ENCODE data around the gene LMNA.

Gene LMNA

GRCh38 chr1:156157966-156158365 is 43.5 kb downstream of the LMNA start:
- DNase-seq (ENCODE audit: low read depth, low spot score) = no peak
- in situ Hi-C loops (cut with HindIII; ENCODE audit: low sequenced_read_pairs) = no loop called here
- no peak overlapping the region for H3K4me3 ChIP-seq (ENCODE audit: low read depth, low read length)
- TF ChIP-seq CTCF (IDR thresholded peaks at IDR 0.05; ENCODE audit: low read depth, low read length) = no peak

GRCh38 chr1:156160000-156160742 is 45.7 kb downstream of the LMNA start:
- in situ Hi-C loops (cut with HindIII; ENCODE audit: low sequenced_read_pairs) = no loop called here
- no peak for DNase-seq (ENCODE audit: low read depth, low spot score)
- peak overlapping the region; percentile 32 for H3K4me3 ChIP-seq (ENCODE audit: low read depth, low read length)
- TF ChIP-seq CTCF (IDR thresholded peaks at IDR 0.05; ENCODE audit: low read depth, low read length) = no peak

GRCh38 chr1:156160743-156161171 is 46.2 kb downstream of the LMNA start:
- peak overlapping the region; percentile 32 for H3K4me3 ChIP-seq (ENCODE audit: low read depth, low read length)
- DNase-seq (ENCODE audit: low read depth, low spot score) = peak; percentile 74
- no peak for TF ChIP-seq CTCF (IDR thresholded peaks at IDR 0.05; ENCODE audit: low read depth, low read length)
- in situ Hi-C loops (cut with HindIII; ENCODE audit: low sequenced_read_pairs) = no loop called here

- in situ Hi-C loops (cut with HindIII; ENCODE audit: low sequenced_read_pairs) = no loop called here
- no peak overlapping the region for H3K4me3 ChIP-seq (ENCODE audit: low read depth, low read length)
- no peak for TF ChIP-seq CTCF (IDR thresholded peaks at IDR 0.05; ENCODE audit: low read depth, low read length)
- no peak for DNase-seq (ENCODE audit: low read depth, low spot score)
Observed at GRCh38 chr1:156162430-156163037, 48.0 kb downstream of the LMNA start.

- no peak overlapping the region for H3K4me3 ChIP-seq (ENCODE audit: low read depth, low read length)
- no peak for DNase-seq (ENCODE audit: low read depth, low spot score)
- TF ChIP-seq CTCF (IDR thresholded peaks at IDR 0.05; ENCODE audit: low read depth, low read length) = no peak
- in situ Hi-C loops (cut with HindIII; ENCODE audit: low sequenced_read_pairs) = no loop called here
Observed at GRCh38 chr1:156163712-156164111, 49.2 kb downstream of the LMNA start.

- TF ChIP-seq CTCF (IDR thresholded peaks at IDR 0.05; ENCODE audit: low read depth, low read length) = no peak
- no peak for DNase-seq (ENCODE audit: low read depth, low spot score)
- H3K4me3 ChIP-seq (ENCODE audit: low read depth, low read length) = no peak overlapping the region
- in situ Hi-C loops (cut with HindIII; ENCODE audit: low sequenced_read_pairs) = no loop called here
Observed at GRCh38 chr1:156164125-156164831, 49.8 kb downstream of the LMNA start.

All from astrocyte of the spinal cord (primary cell).